GM19023 (cell line): ENCODE results near the gene CCDC6.
"Not testable (repeated sequence)": the region's sequence is repeated elsewhere in the genome, so short reads cannot be mapped to it uniquely, and the experiment has no call there.

Source experiments
- ATAC-seq: cut with Tn5 transposase; IDR thresholded peaks from one replicate; pipeline ENCODE4 v1.9.1; 2021; ENCODE audit warnings: mild to moderate bottlenecking, moderate library complexity; ENCODE audit not compliant: unreplicated experiment

Gene CCDC6

GRCh38 chr10:59905731-59906416 lies 482 bp downstream of the CCDC6 start:
- peak; percentile 4 for ATAC-seq

GRCh38 chr10:59905066-59905730 lies 1.2 kb downstream of the CCDC6 start:
- ATAC-seq, result peak; percentile 44

GRCh38 chr10:59904426-59905065 lies 1.8 kb downstream of the CCDC6 start:
- no peak for ATAC-seq

GRCh38 chr10:59903871-59904270 lies 2.5 kb downstream of the CCDC6 start:
- no peak for ATAC-seq

- ATAC-seq, result no peak
Observed at GRCh38 chr10:59902016-59902415, 4.3 kb downstream of the CCDC6 start.

- ATAC-seq, result no peak
Observed at GRCh38 chr10:59901470-59901869, 4.9 kb downstream of the CCDC6 start.

- no peak for ATAC-seq
Observed at GRCh38 chr10:59900048-59900727, 6.2 kb downstream of the CCDC6 start.

GRCh38 chr10:59898125-59898835 lies 8.1 kb downstream of the CCDC6 start:
- no peak for ATAC-seq

GRCh38 chr10:59896191-59896590 lies 10.2 kb downstream of the CCDC6 start:
- ATAC-seq, result no peak

- ATAC-seq, result no peak
Observed at GRCh38 chr10:59895629-59896116, 10.7 kb downstream of the CCDC6 start.

GRCh38 chr10:59894114-59894513 lies 12.2 kb downstream of the CCDC6 start:
- no peak for ATAC-seq

GRCh38 chr10:59892697-59893096 lies 13.7 kb downstream of the CCDC6 start:
- ATAC-seq, result no peak

- no peak for ATAC-seq
Observed at GRCh38 chr10:59891936-59892335, 14.4 kb downstream of the CCDC6 start.

GRCh38 chr10:59891349-59891748 lies 15.0 kb downstream of the CCDC6 start:
- peak; percentile 55 for ATAC-seq

- ATAC-seq, result no peak
Observed at GRCh38 chr10:59888781-59889435, 17.4 kb downstream of the CCDC6 start.

- no peak for ATAC-seq
Observed at GRCh38 chr10:59887972-59888640, 18.2 kb downstream of the CCDC6 start.

GRCh38 chr10:59887006-59887405 lies 19.4 kb downstream of the CCDC6 start:
- no peak for ATAC-seq

GRCh38 chr10:59885430-59886134 lies 20.8 kb downstream of the CCDC6 start:
- peak; percentile 81 for ATAC-seq

- not testable (repeated sequence) for ATAC-seq
Observed at GRCh38 chr10:59884893-59885292, 21.5 kb downstream of the CCDC6 start.
